H1 (cell line): ENCODE data around the gene CRISPLD2. TPM values are rescaled to one million over a fixed set of nuclear protein-coding genes. Genes with fewer than 3 reads are reported as not detected.

Source experiments
- CTCF ChIA-PET: fragments of 300-600 bp; sonication (Branson Sonifier 250); formaldehyde crosslinking; loops from one replicate; lab custom pipeline; 2021; ENCODE audit not compliant: partially characterized antibody; lab: Charles Lee
- POLR2A ChIA-PET: fragments of 300-600 bp; sonication (Branson Sonifier 250); formaldehyde crosslinking; loops from one replicate; lab custom pipeline; 2021; ENCODE audit warnings: inconsistent platforms; ENCODE audit not compliant: partially characterized antibody; lab: Charles Lee
- DNase-seq, 2 experiments: peaks; one replicate each; pipeline versions ENCODE4 v3.0.0 to v3.0.0-alpha.2; 2010 to 2022; ENCODE audit warnings: low spot score in 2 of 2, low read depth in 1 of 2, mixed read lengths in 1 of 2
- FAIRE-seq: peaks from 2 replicates; lab custom pipeline; 2011; peaks lifted over from hg19 to GRCh38; lab: Jason Lieb, UNC
- H2AFZ ChIP-seq: 2 replicates; pipeline ENCODE4 v1.8.1; 2012; ENCODE audit warnings: low read length, inconsistent platforms
- H2AK5ac ChIP-seq: 2 replicates; pipeline ENCODE4 v1.6.1; 2013; ENCODE audit warnings: low read depth, low read length
- H2BK120ac ChIP-seq: replicated peaks from 2 replicates; pipeline ENCODE3; 2013; ENCODE audit warnings: low read depth, low read length, inconsistent platforms
- H2BK12ac ChIP-seq: 2 replicates; pipeline ENCODE4 v1.6.1; 2013; ENCODE audit warnings: low read depth, low read length
- H2BK15ac ChIP-seq: 2 replicates; pipeline ENCODE4 v1.6.1; 2013; ENCODE audit warnings: low read length
- H2BK20ac ChIP-seq: 2 replicates; pipeline ENCODE4 v1.6.1; 2013; ENCODE audit warnings: low read length
- H2BK5ac ChIP-seq: 2 replicates; pipeline ENCODE4 v1.6.1; 2013; ENCODE audit warnings: low read depth, low read length
- H3K14ac ChIP-seq: 2 replicates; pipeline ENCODE4 v1.6.1; 2013; ENCODE audit warnings: inconsistent platforms; ENCODE audit not compliant: insufficient read length
- H3K18ac ChIP-seq: 2 replicates; pipeline ENCODE4 v1.6.1; 2013; ENCODE audit warnings: low read length; ENCODE audit errors: extremely low read depth
- H3K23ac ChIP-seq: 2 replicates; pipeline ENCODE4 v1.6.1; 2013; ENCODE audit warnings: inconsistent platforms; ENCODE audit not compliant: insufficient read length
- H3K23me2 ChIP-seq: 2 replicates; pipeline ENCODE4 v1.6.1; 2013; ENCODE audit warnings: low read depth, low read length
- H3K27ac ChIP-seq: 2 replicates; pipeline ENCODE4 v1.6.1; 2011; ENCODE audit warnings: low read depth, low read length, inconsistent platforms
- H3K27me3 ChIP-seq, 4 experiments: replicated peaks in 1 of 4; 1 replicate in 1 of 4; 2 replicates in 3 of 4; pipeline versions ENCODE4 v1.6.1 to v1.8.1; 2011 to 2013; ENCODE audit warnings: low read length in 3 of 4, mild to moderate bottlenecking in 3 of 4, inconsistent platforms in 2 of 4, mixed read lengths in 2 of 4, moderate library complexity in 1 of 4; ENCODE audit not compliant: control insufficient read depth in 3 of 4, insufficient read depth in 3 of 4; ENCODE audit errors: extremely low read depth in 1 of 4
- H3K36me3 ChIP-seq, 4 experiments: 2 replicates each; pipeline versions ENCODE4 v1.6.1 to v1.8.1; 2011 to 2013; ENCODE audit warnings: mild to moderate bottlenecking in 4 of 4, low read length in 3 of 4, moderate library complexity in 2 of 4, control low read depth in 1 of 4, inconsistent platforms in 1 of 4; ENCODE audit not compliant: insufficient read depth in 4 of 4, control insufficient read depth in 2 of 4
- H3K4ac ChIP-seq: replicated peaks from 2 replicates; pipeline ENCODE3; 2013; ENCODE audit warnings: low read length, low read depth, mixed read lengths, inconsistent platforms; ENCODE audit not compliant: insufficient read length
- H3K4me1 ChIP-seq, 4 experiments: replicated peaks in 1 of 4; 1 replicate in 1 of 4; 2 replicates in 3 of 4; pipeline versions ENCODE4 v1.6.1 to v1.8.1; 2011 to 2013; ENCODE audit warnings: low read length in 3 of 4, inconsistent platforms in 2 of 4, mixed read lengths in 1 of 4; ENCODE audit not compliant: insufficient read depth in 4 of 4, control insufficient read depth in 3 of 4
- H3K4me2 ChIP-seq, 2 experiments: 2 replicates each; pipeline versions ENCODE4 v1.6.1 to v1.8.1; 2011 to 2013; ENCODE audit warnings: low read depth in 2 of 2, low read length in 2 of 2, control low read depth in 1 of 2, inconsistent platforms in 1 of 2, mild to moderate bottlenecking in 1 of 2; ENCODE audit not compliant: insufficient read depth in 1 of 2
- H3K4me3 ChIP-seq, 4 experiments: fragments of 200-600, 300-600 bp in 1 of 4; sonication (generic), shearing (Covaris generic), sonication (Bioruptor Twin) in 1 of 4; 2 replicates each; pipeline versions ENCODE4 v1.5.1 to v1.8.1; 2011 to 2016; ENCODE audit warnings: low read length in 4 of 4, low read depth in 3 of 4, control low read depth in 2 of 4, inconsistent platforms in 2 of 4, mild to moderate bottlenecking in 2 of 4, mixed read lengths in 1 of 4, moderate library complexity in 1 of 4; ENCODE audit not compliant: insufficient read depth in 2 of 4; ENCODE audit errors: extremely low read depth in 1 of 4
- H3K56ac ChIP-seq: replicated peaks from 2 replicates; pipeline ENCODE3; 2013; ENCODE audit warnings: low read depth, mild to moderate bottlenecking, mixed read lengths, low read length, inconsistent platforms; ENCODE audit not compliant: insufficient read length
- H3K79me1 ChIP-seq: 2 replicates; pipeline ENCODE4 v1.6.1; 2013; ENCODE audit warnings: low read depth, low read length, control low read depth
- H3K79me2 ChIP-seq, 2 experiments: 2 replicates each; pipeline versions ENCODE4 v1.6.1 to v1.8.1; 2012 to 2013; ENCODE audit warnings: low read length in 2 of 2, mild to moderate bottlenecking in 2 of 2, inconsistent platforms in 1 of 2; ENCODE audit not compliant: insufficient read depth in 2 of 2, control insufficient read depth in 1 of 2
- H3K9ac ChIP-seq, 4 experiments: replicated peaks in 1 of 4; 1 replicate in 1 of 4; 2 replicates in 3 of 4; pipeline versions ENCODE4 v1.6.1 to v1.8.1; 2011 to 2013; ENCODE audit warnings: low read depth in 3 of 4, low read length in 3 of 4, control low read depth in 2 of 4, mild to moderate bottlenecking in 2 of 4, moderate library complexity in 2 of 4, inconsistent platforms in 1 of 4; ENCODE audit errors: extremely low read depth in 1 of 4
- H3K9me3 ChIP-seq, 2 experiments: 2 replicates each; pipeline versions ENCODE4 v1.6.1 to v1.8.1; 2012 to 2013; ENCODE audit warnings: mild to moderate bottlenecking in 2 of 2, moderate library complexity in 2 of 2, control low read depth in 1 of 2, inconsistent platforms in 1 of 2, low read depth in 1 of 2, low read length in 1 of 2, mixed read lengths in 1 of 2; ENCODE audit not compliant: insufficient read depth in 2 of 2
- H4K20me1 ChIP-seq, 2 experiments: replicated peaks in 1 of 2; 2 replicates each; pipeline versions ENCODE3 to v1.8.1; 2011 to 2013; ENCODE audit warnings: inconsistent platforms in 2 of 2, low read length in 2 of 2, mild to moderate bottlenecking in 1 of 2; ENCODE audit not compliant: insufficient read depth in 2 of 2, control insufficient read depth in 1 of 2
- H4K5ac ChIP-seq: 2 replicates; pipeline ENCODE4 v1.6.1; 2013; ENCODE audit warnings: low read length, low read depth, mixed read lengths, inconsistent platforms; ENCODE audit not compliant: insufficient read length
- H4K8ac ChIP-seq: 2 replicates; pipeline ENCODE4 v1.8.0; 2013; ENCODE audit warnings: mild to moderate bottlenecking, moderate library complexity, low read length, inconsistent platforms; ENCODE audit not compliant: insufficient read depth; ENCODE audit errors: extremely low read depth
- H4K91ac ChIP-seq: replicated peaks from 2 replicates; pipeline ENCODE3; 2013; ENCODE audit warnings: low read length, mixed read lengths, inconsistent platforms; ENCODE audit not compliant: insufficient read length
- BACH1 ChIP-seq: IDR thresholded peaks from 2 replicates; pipeline ENCODE4 v1.6.1; 2012; ENCODE audit warnings: low read length, improper control_type of control experiment
- CBX8 ChIP-seq: fragments of 300-800, 300-1000 bp; sonication (generic); IDR thresholded peaks from 2 replicates; pipeline ENCODE4 v1.7.1; 2016; ENCODE audit warnings: low read depth, low read length, borderline replicate concordance
- HDAC2 ChIP-seq, 2 experiments: fragments of 300-600 bp in 1 of 2; sonication (generic) in 1 of 2; IDR thresholded peaks; 2 replicates each; pipeline ENCODE4 v1.6.1; 2011 to 2012; ENCODE audit warnings: low read depth in 2 of 2, low read length in 2 of 2, mild to moderate bottlenecking in 2 of 2, moderate library complexity in 2 of 2, borderline replicate concordance in 1 of 2, inconsistent platforms in 1 of 2
- JUND ChIP-seq: IDR thresholded peaks from 2 replicates; pipeline ENCODE4 v1.6.1; 2011; ENCODE audit warnings: mild to moderate bottlenecking, improper control_type of control experiment, low read length
- NANOG ChIP-seq: IDR thresholded peaks from 2 replicates; pipeline ENCODE4 v1.6.1; 2011; ENCODE audit warnings: low read length, low read depth, mild to moderate bottlenecking, inconsistent platforms; ENCODE audit not compliant: insufficient read depth, poor library complexity, severe bottlenecking
- NRF1 ChIP-seq: IDR thresholded peaks from 2 replicates; pipeline ENCODE4 v1.6.1; 2011; ENCODE audit warnings: mild to moderate bottlenecking, low read depth, low read length, improper control_type of control experiment
- PHF8 ChIP-seq: fragments of 200-600 bp; sonication (generic); conservative IDR thresholded peaks from 2 replicates; pipeline ENCODE4 v1.7.1; 2012; ENCODE audit warnings: low read depth, mild to moderate bottlenecking, inconsistent platforms, low read length, moderate library complexity
- RXRA ChIP-seq: IDR thresholded peaks from 2 replicates; pipeline ENCODE4 v1.6.1; 2011; ENCODE audit warnings: low read depth, mild to moderate bottlenecking, low read length, moderate library complexity; ENCODE audit not compliant: insufficient read depth
- SP4 ChIP-seq: IDR thresholded peaks from 2 replicates; pipeline ENCODE4 v1.6.1; 2012; ENCODE audit warnings: low read length, inconsistent platforms
- YY1 ChIP-seq: IDR thresholded peaks from 2 replicates; pipeline ENCODE4 v1.6.1; 2011; ENCODE audit warnings: low read depth, mild to moderate bottlenecking, low read length
- WGBS, 2 experiments: shearing (Covaris generic) in 1 of 2; methylation state at CpG; one replicate each; pipeline versions ENCODE4 v1.1.6 to v1.1.7; 2013 to 2015; ENCODE audit warnings: low lambda C conversion rate in 2 of 2, mixed read lengths in 2 of 2, inconsistent platforms in 1 of 2, low coverage in 1 of 2, missing lambda C conversion rate in 1 of 2; ENCODE audit not compliant: insufficient replicate concordance in 2 of 2, insufficient coverage in 1 of 2, insufficient read length in 1 of 2; ENCODE audit errors: extremely low coverage in 1 of 2, missing lambda C conversion rate in 1 of 2; 5-methylcytosine and 5-hydroxymethylcytosine counted together
- polyA plus RNA-seq, 7 experiments: library from polyadenylated mRNA; depleted of rRNA in 3 of 7; stranded (reverse) in 5 of 7; unstranded in 2 of 7; fragments of >200 nt in 5 of 7; fragments of 200-250 nt in 2 of 7; gene quantifications; 1 replicate in 5 of 7; 2 replicates in 1 of 7; 4 replicates in 1 of 7; pipeline versions ENCODE4 v1.2.1 to v1.2.3, GENCODE V29; 2011 to 2013; ENCODE audit warnings: missing spikeins in 2 of 7, mixed read lengths in 2 of 7
- total RNA-seq: library from RNA; stranded (reverse); fragmentation: NEBNext Ultra II Directional; extraction: Animal tissue kit (Norgen Biotek cat#: 25700); gene quantifications from 2 replicates; pipeline ENCODE4 v1.2.1, GENCODE V29; 2021

Gene CRISPLD2
- total and polyA plus RNA-seq, 2 of the 8 experiments (the other 6 are each of a cell fraction or from before 2014, with no cell fraction given) = 2.7 to 5.1 TPM

DNA sequence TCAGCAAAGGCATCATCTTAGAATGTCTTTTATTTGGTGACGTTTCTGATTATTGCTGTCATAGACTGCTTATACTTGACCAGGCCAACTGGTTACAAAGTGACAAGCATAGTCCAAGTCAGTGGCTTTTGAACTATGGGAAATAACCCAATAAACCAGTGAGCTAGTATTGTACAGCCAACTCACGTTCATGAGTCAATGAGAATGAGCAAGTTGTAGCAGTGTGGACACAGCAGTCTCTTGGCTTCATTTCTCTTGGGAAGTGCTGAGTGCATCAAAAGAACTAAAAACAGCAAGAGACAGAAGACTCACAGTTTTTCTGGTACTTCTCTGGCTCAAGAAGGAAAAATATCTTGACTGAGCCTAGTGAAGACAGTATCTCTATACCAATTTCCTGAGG is 36.9 kb upstream of the CRISPLD2 start:
- Histone ChIP-seq H2BK120ac (no peak overlapping the region), H2AK5ac (no peak overlapping the region), H3K4me2 (no peak overlapping the region), H2BK12ac (no peak overlapping the region), H2BK5ac (no peak overlapping the region), H2AFZ (no peak overlapping the region), H3K9ac (no peak overlapping the region), H3K36me3 (peaks cover 2 to 18% (median 11%) of the 10 kb centered on the region in 4 experiments; a peak in 7 of 8 replicates), H4K20me1 (peaks cover 0 to 4% of the 10 kb centered on the region in 2 experiments), H3K79me2 (no peaks in the 10 kb centered on the region), H3K23me2 (no peaks in the 10 kb centered on the region), H3K18ac (no peak overlapping the region), H3K4ac (no peak overlapping the region), H3K79me1 (0 out of 2 replicates have a peak, but pooled peaks cover 2% of the 10 kb centered on the region), H3K27me3 (no peaks in the 10 kb centered on the region), H3K4me1 (no peaks in the 10 kb centered on the region), H4K8ac (no peak overlapping the region), H3K4me3 (no peak overlapping the region), H3K23ac (no peak overlapping the region), H4K5ac (no peak overlapping the region), H3K27ac (no peak overlapping the region), H4K91ac (no peak overlapping the region), H2BK15ac (no peak overlapping the region), H3K56ac (no peak overlapping the region), H3K9me3 (no peaks in the 10 kb centered on the region), H2BK20ac (no peak overlapping the region), H3K14ac (no peak overlapping the region)
- WGBS, 2 experiments = 97% methylated on average over 2 of the region's 2 CpGs; no CpG with 5 or more reads in 1 of the 2 experiments
- ChIA-PET CTCF (interaction anchor here (1.0 to 1.3 kb wide), 2 partner anchors 170 to 188 kb away, joined by 3 to 4 read pairs; no protein-coding TSS in a partner anchor), POLR2A (interaction anchor here (1.1 kb wide), 1 partner anchor 9 kb away, joined by 3 read pairs; no protein-coding TSS in a partner anchor)
- DNase-seq (no peak), FAIRE-seq (no peak)
- no peak for TF ChIP-seq YY1
- TF ChIP-seq NANOG = no peak
- TF ChIP-seq JUND = no peak
- no peak for TF ChIP-seq BACH1
- no peak for TF ChIP-seq CBX8
- no peak for TF ChIP-seq SP4
- no peak for TF ChIP-seq PHF8
- TF ChIP-seq RXRA = no peak
- TF ChIP-seq HDAC2 (IDR thresholded peaks at IDR 0.05; ENCODE audit: borderline replicate concordance in 1 of 2, low read depth in 2 of 2, low read length in 2 of 2) = no peak
- TF ChIP-seq NRF1 = no peak
